Measurements from ENCODE around the gene CCR3. TPM values are rescaled to one million over a fixed set of nuclear protein-coding genes. Genes with fewer than 3 reads are reported as not detected.
"Not testable (repeated sequence)": the region's sequence is repeated elsewhere in the genome, so short reads cannot be mapped to it uniquely, and the experiment has no call there.

Gene CCR3
- not detected for total RNA-seq

DNA sequence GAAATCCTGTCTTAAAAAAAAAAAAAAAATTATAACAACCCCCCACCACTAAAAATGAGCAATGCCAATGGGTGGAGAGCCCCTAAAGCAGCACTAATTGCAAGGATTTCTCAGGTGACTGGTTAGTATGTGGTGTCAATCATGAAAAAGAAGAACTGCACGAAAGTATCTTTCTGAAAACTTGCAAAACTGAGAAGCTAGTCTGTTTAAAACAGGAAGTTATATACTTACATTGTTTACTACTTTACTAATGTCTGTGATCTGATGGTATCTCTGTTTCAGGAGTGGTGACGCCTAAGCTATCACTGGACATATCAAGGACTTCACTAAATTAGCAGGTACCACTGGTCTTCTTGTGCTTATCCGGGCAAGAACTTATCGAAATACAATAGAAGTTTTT is at the start of gene CCR3:
Gene CCR3 (plus strand): TSS at position 341 of the 400 bp plus-strand sequence. CDS start 22,699 bp downstream, outside the sequence.
- Mint-ChIP-seq H3K9me3 (peaks cover 0 to 6% of the 10 kb centered on the region in 2 donors), H3K27ac (no peak within 1 kb of the TSS), H3K36me3 (no peaks in the 10 kb centered on the region)
- no peak for DNase-seq (ENCODE audit: low spot score in 2 of 2)
- no peak for ATAC-seq

GRCh38 chr3:46192939-46193338 is 49.3 kb upstream of the CCR3 start:
- H3K27ac Mint-ChIP-seq: no peak overlapping the region
- H3K36me3 Mint-ChIP-seq: peaks cover 18 to 20% of the 10 kb centered on the region in 2 donors
- DNase-seq (ENCODE audit: low spot score in 2 of 2) (no peak), ATAC-seq (no peak)
- peaks cover 14 to 15% of the 10 kb centered on the region in 2 donors for H3K9me3 Mint-ChIP-seq

DNA sequence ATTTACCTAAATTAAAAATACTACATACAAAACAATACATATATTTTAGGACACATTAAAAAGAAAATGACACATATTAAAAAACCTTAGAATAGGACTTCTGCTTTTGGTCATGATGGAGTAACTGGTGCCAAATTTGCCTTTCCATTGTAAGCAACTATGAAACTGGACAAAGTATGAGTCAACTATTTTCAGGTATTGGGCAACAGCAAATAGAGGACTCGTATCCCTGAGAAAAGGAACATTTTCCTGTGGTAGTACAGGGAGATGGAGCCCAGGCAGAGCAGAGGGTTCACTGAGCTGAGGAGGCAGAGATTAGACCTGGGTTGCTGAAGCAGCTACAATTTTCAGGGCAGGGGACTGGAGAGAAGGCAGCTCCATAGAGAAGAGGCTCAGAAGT is 48.8 kb upstream of the CCR3 start:
- Mint-ChIP-seq H3K36me3 (peaks cover 18 to 20% of the 10 kb centered on the region in 2 donors), H3K9me3 (peaks cover 14 to 15% of the 10 kb centered on the region in 2 donors), H3K27ac (no peak overlapping the region)
- DNase-seq (ENCODE audit: low spot score in 2 of 2): no peak
- ATAC-seq: no peak

DNA sequence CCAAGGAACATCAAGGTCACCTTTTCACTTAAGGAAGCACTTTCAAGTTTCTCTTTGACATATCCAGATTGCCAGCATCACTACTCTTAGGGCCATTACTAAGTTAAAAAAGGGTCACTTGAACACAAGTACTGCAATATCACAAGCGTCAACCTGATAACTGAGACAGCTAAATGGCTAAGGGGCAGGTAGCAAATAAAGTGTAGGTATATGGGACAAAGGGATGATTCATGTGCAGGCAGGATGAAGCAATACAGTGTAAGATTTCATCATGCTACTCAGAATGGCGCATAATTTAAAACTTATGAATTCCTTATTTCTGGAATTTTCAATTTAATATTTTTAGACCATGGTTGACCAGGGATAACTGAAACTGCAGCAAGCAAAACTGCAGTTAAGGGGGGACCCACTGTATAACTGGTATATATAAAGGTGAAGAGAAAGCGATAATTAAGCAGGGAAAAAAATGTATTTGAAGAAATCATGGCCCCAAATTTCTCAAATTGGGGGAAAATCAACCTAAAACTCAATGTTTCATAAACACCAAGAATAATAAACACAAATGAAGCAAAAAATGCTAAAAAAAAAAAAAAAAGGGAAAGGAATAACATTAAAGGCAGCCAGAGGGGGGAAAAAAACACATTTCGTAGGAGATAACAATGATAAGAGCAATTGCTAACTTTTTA is 47.2 kb upstream of the CCR3 start:
- ATAC-seq (no peak), DNase-seq (ENCODE audit: low spot score in 2 of 2) (no peak)
- peaks cover 18 to 20% of the 10 kb centered on the region in 2 donors for H3K36me3 Mint-ChIP-seq
- no peak overlapping the region for H3K27ac Mint-ChIP-seq
- peaks cover 14 to 15% of the 10 kb centered on the region in 2 donors for H3K9me3 Mint-ChIP-seq

DNA sequence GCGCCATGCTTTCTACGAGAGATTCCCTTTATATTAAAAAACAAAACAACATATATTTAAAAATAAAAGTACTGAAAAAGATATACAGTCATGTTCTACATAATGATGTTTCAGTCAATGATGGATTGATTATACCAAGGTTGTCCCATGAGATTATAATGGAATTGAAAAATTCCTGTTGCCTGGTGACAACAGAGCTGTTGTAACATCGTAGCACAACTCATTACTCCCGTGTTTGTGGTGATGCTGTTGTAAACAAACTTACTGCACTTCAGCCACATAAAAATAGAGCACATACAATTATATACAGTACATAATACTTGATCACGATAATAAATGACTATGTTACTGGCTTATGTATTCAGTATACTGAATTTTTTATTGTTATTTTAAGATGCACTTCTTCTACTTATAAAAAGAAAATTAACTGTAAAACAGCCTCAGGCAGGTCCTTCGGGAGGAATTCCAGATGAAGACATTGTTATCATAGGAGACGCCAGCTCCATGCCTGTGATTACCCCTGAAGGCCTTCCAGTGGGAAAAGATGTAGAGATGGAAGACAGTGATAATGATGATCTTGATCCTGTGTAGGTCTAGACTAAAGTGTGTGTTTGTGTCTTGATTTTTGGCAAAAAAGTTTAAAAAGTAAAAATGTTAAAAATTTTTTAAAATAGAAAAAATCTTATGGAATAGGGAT is 45.9 kb upstream of the CCR3 start:
- ATAC-seq (no peak), DNase-seq (ENCODE audit: low spot score in 2 of 2) (no peak)
- peaks cover 14 to 15% of the 10 kb centered on the region in 2 donors for H3K9me3 Mint-ChIP-seq
- H3K36me3 Mint-ChIP-seq: peaks cover 18 to 20% of the 10 kb centered on the region in 2 donors
- no peak overlapping the region for H3K27ac Mint-ChIP-seq

DNA sequence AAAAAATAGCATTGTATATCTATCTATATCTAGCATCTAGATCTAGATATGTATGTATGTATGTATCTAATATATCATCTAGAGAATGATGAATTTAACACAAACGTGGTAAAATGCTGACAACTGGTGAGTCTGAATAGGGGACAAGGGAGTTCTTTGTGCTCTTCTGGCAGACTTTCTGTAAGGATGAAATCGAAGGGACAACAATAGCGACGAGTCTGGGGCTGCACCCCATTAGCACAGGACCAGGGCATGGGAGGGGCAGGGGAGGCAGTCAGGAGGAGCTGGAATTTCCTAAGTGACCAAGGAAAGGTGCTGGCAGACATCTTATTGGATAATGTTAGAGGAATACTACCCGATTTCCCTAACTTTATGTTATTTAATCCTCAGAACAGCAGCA is 42.0 kb upstream of the CCR3 start:
- Mint-ChIP-seq H3K9me3 (peaks cover under 1 to 1% of the 10 kb centered on the region in 2 donors), H3K36me3 (peaks cover 0 to under 1% of the 10 kb centered on the region in 2 donors), H3K27ac (no peak overlapping the region)
- DNase-seq (ENCODE audit: low spot score in 2 of 2) (no peak), ATAC-seq (no peak)

- Mint-ChIP-seq H3K36me3 (no peaks in the 10 kb centered on the region), H3K9me3 (no peaks in the 10 kb centered on the region), H3K27ac (no peak overlapping the region)
- ATAC-seq (no peak), DNase-seq (ENCODE audit: low spot score in 2 of 2) (no peak)
These were observed 41.5 kb upstream of the CCR3 start for GRCh38 chr3:46200790-46201189.

GRCh38 chr3:46202535-46202934 is 39.7 kb upstream of the CCR3 start:
- no peak for DNase-seq (ENCODE audit: low spot score in 2 of 2)
- no peak for ATAC-seq
- H3K9me3 Mint-ChIP-seq: no peaks in the 10 kb centered on the region
- no peaks in the 10 kb centered on the region for H3K36me3 Mint-ChIP-seq
- no peak overlapping the region for H3K27ac Mint-ChIP-seq

DNA sequence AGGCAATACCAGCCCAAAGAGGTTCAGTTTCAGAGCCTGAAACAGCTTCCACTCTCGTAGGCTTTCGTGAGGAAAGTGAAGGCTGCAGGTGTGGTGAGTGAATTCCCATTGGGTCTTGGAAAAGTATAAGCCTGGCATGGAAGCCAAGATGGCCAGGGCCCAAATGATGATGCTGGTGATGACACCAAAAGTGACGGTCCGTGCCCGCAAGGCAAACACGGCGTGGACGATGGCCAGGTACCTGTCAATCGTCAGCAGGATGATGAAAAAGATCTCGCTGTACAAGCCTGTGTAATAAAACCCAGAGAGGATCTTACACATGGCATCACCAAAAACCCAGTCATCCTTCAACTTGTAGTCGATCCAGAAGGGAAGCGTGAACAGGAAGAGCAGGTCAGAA is 38.6 kb upstream of the CCR3 start:
- no peak for DNase-seq (ENCODE audit: low spot score in 2 of 2)
- Mint-ChIP-seq H3K9me3 (no peaks in the 10 kb centered on the region), H3K27ac (no peak overlapping the region), H3K36me3 (no peaks in the 10 kb centered on the region)
- ATAC-seq: no peak

GRCh38 chr3:46205286-46205960 is 36.8 kb upstream of the CCR3 start:
- no peak for DNase-seq (ENCODE audit: low spot score in 2 of 2)
- ATAC-seq: no peak
- Mint-ChIP-seq H3K27ac (no peak overlapping the region), H3K36me3 (no peaks in the 10 kb centered on the region), H3K9me3 (no peaks in the 10 kb centered on the region)

- no peaks in the 10 kb centered on the region for H3K9me3 Mint-ChIP-seq
- DNase-seq (ENCODE audit: low spot score in 2 of 2): no peak
- no peak overlapping the region for H3K27ac Mint-ChIP-seq
- no peaks in the 10 kb centered on the region for H3K36me3 Mint-ChIP-seq
- ATAC-seq: no peak
These were observed 35.8 kb upstream of the CCR3 start for GRCh38 chr3:46206282-46207015.

GRCh38 chr3:46207514-46207913 is 34.7 kb upstream of the CCR3 start:
- peak overlapping the region in 1 of 2 donors; percentile 84 for H3K27ac Mint-ChIP-seq
- ATAC-seq; DNase-seq (ENCODE audit: low spot score in 2 of 2); H3K36me3 Mint-ChIP-seq; H3K9me3 Mint-ChIP-seq: not testable (repeated sequence)

GRCh38 chr3:46208167-46208704 is 34.0 kb upstream of the CCR3 start, which contains the start of gene CCR1:
CCR1 (minus strand) TSS chr3:46208313; CDS start chr3:46204313, 4,000 bp downstream.
- H3K27ac Mint-ChIP-seq: peak within 1 kb of the TSS in 1 of 2 donors; percentile 84

GRCh38 chr3:46209053-46209452 is 33.2 kb upstream of the CCR3 start:
- Mint-ChIP-seq H3K9me3 (no peaks in the 10 kb centered on the region), H3K27ac (peak overlapping the region in 1 of 2 donors; percentile 84), H3K36me3 (no peaks in the 10 kb centered on the region)
- DNase-seq (ENCODE audit: low spot score in 2 of 2) (no peak), ATAC-seq (peak in 1 of 2 donors; percentile 82)

More at GRCh38 chr3:46208167-46208704, 34.0 kb upstream of the CCR3 start, which contains the start of gene CCR1:
- DNase-seq (ENCODE audit: low spot score in 2 of 2): peak; percentile 31 to 75
- Mint-ChIP-seq H3K9me3 (no peaks in the 10 kb centered on the region), H3K36me3 (no peaks in the 10 kb centered on the region)
- ATAC-seq: peak; percentile 72 to 76

GRCh38 chr3:46209746-46210470 is 32.4 kb upstream of the CCR3 start:
- no peak for DNase-seq (ENCODE audit: low spot score in 2 of 2)
- ATAC-seq: no peak
- Mint-ChIP-seq H3K36me3 (no peaks in the 10 kb centered on the region), H3K27ac (peak overlapping the region in 1 of 2 donors; percentile 84), H3K9me3 (no peaks in the 10 kb centered on the region)

DNA sequence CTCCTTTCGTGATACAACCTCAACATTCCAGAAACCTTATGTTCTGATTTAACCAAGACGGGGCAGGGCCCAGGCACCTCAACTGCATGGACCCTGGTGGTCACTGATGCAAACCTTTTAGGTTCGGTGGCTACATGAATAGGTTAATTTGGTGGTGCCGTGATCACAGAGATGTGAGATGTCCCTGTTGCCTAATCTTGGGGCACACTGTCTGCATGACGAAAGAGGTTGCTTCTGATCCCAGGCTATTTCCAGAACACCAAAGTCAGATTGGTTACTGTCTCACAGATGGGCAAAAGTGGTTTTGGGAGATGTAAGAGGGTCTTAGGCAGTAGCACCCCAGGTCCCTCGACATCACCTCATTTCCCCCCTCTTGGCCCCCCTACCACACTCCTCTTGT is 30.2 kb upstream of the CCR3 start:
- DNase-seq (ENCODE audit: low spot score in 2 of 2): no peak
- no peaks in the 10 kb centered on the region for H3K36me3 Mint-ChIP-seq

More for the DNA sequence above, 30.2 kb upstream of the CCR3 start:
- ATAC-seq: no peak
- H3K27ac Mint-ChIP-seq: no peak overlapping the region
- no peaks in the 10 kb centered on the region for H3K9me3 Mint-ChIP-seq

All from activated naive CD4-positive, alpha-beta T cell treated with anti-CD3 and anti-CD28 coated beads, Interleukin-2, amount 50 U/mL, for 72 hours (primary cell).